HG03439 (cell line): ENCODE data around the gene PLCB4.
"Not testable (repeated sequence)": the region's sequence is repeated elsewhere in the genome, so short reads cannot be mapped to it uniquely, and the experiment has no call there.

Experiments used
- ATAC-seq: cut with Tn5 transposase; IDR thresholded peaks from one replicate; pipeline ENCODE4 v1.9.1; 2021; ENCODE audit warnings: mild to moderate bottlenecking, moderate library complexity; ENCODE audit not compliant: unreplicated experiment

PLCB4 gene

DNA sequence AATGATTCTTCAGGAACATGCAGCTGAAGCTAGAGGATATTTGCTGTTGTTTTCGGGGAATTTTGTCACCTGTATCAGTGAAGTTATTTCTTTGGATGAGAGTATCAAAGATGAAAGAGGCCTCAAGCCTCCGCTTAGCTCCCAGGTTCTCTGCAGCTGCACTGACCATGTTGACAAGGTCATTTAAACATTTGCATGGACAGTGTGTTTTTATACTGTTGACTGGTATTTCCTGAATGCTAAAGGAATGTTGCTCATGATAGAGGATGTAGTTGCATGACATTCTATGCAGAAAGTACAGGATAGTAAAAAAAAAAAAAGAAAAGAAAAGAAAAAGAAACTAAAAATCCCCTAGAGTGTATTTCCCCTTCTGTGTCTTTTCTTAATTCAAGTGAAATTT is 279.9 kb downstream of the PLCB4 start:
- ATAC-seq, result no peak

GRCh38 chr20:9349249-9349648 is 280.4 kb downstream of the PLCB4 start:
- ATAC-seq, result no peak

DNA sequence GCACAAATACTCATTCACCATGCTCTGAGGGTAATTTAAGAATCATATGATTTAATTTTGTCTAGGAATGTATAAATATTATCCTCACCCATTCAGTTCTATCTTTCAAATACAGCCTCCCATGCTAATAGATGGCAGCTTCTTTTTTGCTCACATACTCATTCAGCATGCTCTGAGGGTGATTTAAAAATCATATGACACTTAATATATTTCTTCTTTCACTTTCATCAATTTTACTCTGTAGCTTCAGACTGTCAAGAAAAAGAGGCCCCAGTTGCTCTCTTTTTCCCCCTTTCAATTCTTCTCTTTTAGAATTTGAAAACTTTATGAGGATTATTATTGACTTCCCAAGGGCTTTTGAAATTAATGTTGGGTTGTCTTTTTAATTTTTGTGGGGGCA is 283.9 kb downstream of the PLCB4 start:
- no peak for ATAC-seq

- ATAC-seq, result no peak
Observed at GRCh38 chr20:9353180-9353915, 284.5 kb downstream of the PLCB4 start.

DNA sequence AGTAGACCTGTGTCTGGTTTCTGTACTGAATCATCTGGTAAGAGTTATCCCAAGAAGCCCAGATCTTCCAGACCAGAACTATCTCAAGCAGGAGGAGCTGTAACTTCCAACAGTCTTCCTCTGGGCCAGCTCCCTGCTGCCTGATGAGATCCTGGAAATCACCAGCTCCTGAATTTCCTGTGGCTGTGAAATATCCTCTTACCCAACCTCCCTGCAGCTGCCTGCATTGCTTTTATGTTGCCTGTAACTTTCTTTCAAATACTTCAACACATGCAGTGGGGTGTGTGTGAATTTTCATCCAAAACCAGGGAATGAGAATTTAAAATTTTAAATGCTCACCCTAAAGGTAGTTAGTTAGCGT is 285.0 kb downstream of the PLCB4 start:
- no peak for ATAC-seq

GRCh38 chr20:9354579-9354978 is 285.7 kb downstream of the PLCB4 start:
- ATAC-seq, result no peak

GRCh38 chr20:9358001-9358400 is 289.1 kb downstream of the PLCB4 start:
- no peak for ATAC-seq

GRCh38 chr20:9359561-9360308 is 290.8 kb downstream of the PLCB4 start:
- ATAC-seq, result no peak

GRCh38 chr20:9360431-9360830 is 291.5 kb downstream of the PLCB4 start:
- ATAC-seq, result no peak

DNA sequence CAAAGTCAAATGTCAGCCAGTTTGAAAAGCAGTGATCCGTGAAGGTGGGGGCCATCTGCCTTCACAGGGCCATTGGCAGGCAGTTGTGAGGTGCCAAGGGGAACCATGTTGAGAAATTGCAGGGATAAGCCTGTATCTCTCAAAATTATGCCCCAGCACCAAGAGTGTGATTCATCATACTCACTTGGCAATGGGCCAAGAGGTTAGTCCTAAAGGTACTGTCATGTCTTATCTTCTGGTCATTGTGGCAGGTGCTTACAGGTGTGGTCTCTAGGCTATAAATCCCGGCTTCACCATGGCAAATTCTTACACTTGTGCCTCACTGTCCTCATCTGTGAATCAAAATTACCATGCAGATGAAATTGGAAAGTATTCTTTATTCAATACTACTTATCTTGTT is 294.8 kb downstream of the PLCB4 start:
- no peak for ATAC-seq

DNA sequence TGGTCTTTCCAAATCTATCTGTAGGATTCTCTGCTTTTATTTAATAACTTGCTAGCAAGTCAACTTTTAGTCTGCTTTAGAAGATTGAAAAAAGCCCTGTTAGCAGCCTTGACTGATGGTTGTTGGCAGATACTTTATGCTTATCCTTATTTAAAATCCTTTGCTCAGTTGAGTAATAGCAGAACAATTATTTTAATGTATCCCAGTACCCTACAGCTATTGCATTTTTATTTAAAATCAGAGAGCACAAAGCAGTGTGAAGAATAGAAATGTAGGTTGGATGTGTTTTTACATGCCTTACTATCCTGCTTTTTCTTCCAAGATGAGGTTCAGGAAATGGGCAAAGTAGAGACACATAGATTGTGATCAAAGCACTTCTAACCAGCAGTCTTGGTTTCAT is 298.4 kb downstream of the PLCB4 start:
- no peak for ATAC-seq

DNA sequence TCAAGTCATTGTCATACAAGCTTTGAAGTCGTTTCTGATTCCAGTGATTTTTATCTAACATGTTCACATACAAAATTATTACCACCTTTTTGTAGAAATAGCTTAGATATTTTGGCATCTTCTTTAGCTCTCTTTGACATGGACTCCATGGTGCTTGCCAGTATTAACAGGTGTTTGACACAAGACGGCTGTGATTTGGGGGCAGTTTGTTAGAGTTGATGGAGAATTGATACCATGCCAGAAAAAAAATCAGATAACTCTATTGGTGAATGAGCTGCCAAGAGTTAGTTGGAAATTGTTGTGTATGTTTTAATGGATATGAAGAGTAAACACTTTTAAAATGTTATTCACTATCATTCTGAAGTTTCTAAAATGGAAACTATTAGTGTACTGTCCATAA is 298.9 kb downstream of the PLCB4 start:
- ATAC-seq, result no peak

DNA sequence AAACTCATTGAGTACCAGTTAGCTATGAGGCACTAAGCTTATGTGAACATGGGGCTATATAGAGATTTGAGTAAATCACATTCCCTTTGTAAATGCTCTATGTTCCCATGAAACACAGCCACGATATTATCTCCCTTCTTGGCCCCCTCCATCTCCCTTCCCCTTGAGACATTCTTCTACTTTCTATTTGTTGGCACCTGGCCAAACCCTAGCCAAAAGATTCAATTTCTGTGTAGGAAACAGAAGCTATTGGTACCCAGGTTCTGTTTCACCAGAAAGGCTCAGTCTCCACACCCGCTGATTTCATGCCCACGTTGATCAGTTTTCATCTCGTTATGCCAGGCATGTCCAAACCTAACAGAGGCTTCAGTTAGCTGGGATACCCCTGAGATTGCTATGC is 300.0 kb downstream of the PLCB4 start:
- no peak for ATAC-seq

GRCh38 chr20:9369557-9369956 is 300.7 kb downstream of the PLCB4 start:
- ATAC-seq, result no peak

- no peak for ATAC-seq
Observed at GRCh38 chr20:9374072-9374471, 305.2 kb downstream of the PLCB4 start.

GRCh38 chr20:9374480-9374879 is 305.6 kb downstream of the PLCB4 start:
- ATAC-seq, result no peak

GRCh38 chr20:9375221-9375681 is 306.4 kb downstream of the PLCB4 start:
- ATAC-seq, result no peak

GRCh38 chr20:9377007-9377406 is 308.1 kb downstream of the PLCB4 start:
- ATAC-seq, result no peak

DNA sequence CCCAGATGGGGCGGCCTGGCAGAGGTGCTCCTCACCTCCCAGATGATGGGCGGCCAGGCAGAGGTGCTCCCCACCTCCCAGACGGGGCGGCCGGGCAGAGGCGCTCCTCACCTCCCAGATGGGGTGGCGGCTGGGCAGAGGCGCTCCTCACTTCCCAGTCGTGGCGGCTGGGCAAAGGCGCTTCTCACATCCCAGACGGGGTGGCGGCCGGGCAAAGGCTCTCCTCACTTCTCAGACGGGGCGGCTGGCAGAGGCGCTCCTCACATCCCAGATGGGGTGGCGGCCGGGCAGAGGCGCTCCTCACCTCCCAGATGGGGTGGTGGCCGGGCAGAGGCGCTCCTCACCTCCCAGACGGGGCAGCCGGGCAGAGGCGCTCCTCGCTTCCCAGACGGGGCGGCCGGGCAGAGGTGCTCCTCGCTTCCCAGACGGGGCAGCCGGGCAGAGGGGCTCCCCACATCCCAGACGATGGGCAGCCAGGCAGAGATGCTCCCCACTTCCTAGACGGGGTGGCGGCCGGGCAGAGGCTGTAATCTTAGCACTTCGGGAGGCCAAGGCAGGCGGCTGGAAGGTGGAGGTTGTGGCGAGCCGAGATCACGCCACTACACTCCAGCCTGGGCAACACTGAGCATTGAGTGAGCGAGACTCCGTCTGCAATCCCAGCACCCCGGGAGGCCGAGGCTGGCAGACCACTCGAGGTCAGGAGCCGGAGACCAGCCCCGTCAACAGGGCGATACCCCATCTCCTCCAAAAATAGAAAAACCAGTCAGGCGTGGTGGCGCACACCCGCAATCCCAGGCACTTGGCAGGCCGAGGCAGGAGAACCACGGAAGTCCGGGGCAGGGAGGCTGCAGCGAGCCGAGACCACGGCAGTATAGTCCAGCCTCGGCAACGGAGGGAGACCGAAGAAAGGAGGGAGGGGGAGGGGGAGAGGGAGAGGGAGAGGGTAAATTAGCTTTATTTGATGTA is 316.7 kb downstream of the PLCB4 start:
- not testable (repeated sequence) for ATAC-seq

DNA sequence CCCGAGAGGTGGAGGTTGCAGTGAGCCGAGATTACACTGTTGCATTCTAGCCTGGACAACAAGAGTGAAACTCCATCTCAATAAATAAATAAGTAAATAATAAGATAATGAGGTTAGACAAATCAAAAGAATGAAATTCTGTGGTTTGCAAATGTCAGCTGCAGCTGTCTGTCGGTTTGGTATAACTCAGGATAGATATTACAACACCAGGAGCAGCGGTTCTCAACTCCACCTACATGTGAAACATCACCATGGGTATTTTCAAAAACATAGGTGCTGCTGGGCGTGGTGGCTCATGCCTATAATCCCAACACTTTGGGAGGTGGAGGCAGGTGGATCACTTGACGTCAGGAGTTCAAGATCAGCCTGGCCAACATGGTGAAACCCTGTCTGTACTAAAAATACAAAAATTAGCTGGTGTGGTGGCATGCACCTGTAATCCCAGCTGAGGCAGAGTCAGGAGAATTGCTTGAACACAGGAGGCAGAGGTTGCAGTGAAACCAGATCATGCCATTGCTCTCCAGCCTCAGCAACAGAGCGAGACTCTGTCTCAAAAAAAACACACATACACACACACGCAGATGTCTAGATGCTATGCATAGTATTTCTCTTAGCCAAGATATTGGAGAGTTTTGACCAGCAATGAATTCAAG is 319.4 kb downstream of the PLCB4 start:
- no peak for ATAC-seq

GRCh38 chr20:9388813-9389161 is 319.9 kb downstream of the PLCB4 start:
- ATAC-seq, result no peak
